ENCODE results near the gene CCM2.

The CCM2 gene

DNA sequence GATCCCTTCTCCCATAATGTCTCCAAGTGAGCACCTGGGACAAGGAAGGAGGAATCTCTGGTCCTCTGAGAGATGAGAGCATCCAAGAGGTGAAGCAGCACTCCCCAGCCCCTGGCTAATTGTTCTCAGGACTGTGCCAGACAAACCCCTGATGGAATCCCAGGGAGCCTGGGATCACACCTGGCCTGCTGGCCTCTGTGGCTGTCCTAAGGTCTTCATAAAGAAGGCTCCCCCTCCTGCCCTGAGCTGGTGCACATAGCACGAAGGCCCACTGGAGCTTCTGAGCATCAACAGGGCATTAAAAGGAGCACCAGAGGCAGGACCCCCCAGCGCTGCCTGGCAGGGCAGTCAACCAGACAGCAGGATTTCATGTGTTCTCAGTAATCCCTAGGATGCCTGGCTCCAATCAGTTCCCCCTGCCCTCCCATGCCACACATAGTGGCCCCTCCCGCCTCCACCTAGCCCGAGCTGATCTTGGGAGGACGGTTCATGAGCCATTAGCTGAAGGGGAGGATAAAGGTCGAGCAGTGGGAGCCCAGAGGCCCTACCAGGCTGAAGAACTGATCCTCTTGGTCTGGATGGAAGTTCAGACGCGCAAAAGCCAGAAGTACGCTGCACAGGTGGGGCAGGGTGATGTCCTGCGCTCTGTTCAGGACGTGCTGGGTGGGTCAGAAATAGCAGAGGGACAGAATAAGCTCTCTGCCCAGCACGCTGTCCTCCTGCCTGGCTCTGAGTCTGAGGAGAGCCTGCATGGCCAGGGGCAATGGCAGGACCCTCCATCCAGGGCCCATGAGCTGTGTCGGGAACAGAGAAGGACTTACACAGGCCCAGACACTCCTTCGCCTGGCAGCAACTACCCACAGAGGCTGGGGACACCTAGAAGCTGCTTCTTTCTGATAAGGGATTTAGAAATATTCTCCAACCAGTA lies 103.0 kb downstream of the CCM2 start:
- DNase-seq (ENCODE audit: extremely low read depth, low read depth): no peak
- TF ChIP-seq, protein P1, sequence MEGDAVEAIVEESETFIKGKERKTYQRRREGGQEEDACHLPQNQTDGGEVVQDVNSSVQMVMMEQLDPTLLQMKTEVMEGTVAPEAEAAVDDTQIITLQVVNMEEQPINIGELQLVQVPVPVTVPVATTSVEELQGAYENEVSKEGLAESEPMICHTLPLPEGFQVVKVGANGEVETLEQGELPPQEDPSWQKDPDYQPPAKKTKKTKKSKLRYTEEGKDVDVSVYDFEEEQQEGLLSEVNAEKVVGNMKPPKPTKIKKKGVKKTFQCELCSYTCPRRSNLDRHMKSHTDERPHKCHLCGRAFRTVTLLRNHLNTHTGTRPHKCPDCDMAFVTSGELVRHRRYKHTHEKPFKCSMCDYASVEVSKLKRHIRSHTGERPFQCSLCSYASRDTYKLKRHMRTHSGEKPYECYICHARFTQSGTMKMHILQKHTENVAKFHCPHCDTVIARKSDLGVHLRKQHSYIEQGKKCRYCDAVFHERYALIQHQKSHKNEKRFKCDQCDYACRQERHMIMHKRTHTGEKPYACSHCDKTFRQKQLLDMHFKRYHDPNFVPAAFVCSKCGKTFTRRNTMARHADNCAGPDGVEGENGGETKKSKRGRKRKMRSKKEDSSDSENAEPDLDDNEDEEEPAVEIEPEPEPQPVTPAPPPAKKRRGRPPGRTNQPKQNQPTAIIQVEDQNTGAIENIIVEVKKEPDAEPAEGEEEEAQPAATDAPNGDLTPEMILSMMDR (IDR thresholded peaks at IDR 0.05; ENCODE audit: low read depth, low read length): no peak

DNA sequence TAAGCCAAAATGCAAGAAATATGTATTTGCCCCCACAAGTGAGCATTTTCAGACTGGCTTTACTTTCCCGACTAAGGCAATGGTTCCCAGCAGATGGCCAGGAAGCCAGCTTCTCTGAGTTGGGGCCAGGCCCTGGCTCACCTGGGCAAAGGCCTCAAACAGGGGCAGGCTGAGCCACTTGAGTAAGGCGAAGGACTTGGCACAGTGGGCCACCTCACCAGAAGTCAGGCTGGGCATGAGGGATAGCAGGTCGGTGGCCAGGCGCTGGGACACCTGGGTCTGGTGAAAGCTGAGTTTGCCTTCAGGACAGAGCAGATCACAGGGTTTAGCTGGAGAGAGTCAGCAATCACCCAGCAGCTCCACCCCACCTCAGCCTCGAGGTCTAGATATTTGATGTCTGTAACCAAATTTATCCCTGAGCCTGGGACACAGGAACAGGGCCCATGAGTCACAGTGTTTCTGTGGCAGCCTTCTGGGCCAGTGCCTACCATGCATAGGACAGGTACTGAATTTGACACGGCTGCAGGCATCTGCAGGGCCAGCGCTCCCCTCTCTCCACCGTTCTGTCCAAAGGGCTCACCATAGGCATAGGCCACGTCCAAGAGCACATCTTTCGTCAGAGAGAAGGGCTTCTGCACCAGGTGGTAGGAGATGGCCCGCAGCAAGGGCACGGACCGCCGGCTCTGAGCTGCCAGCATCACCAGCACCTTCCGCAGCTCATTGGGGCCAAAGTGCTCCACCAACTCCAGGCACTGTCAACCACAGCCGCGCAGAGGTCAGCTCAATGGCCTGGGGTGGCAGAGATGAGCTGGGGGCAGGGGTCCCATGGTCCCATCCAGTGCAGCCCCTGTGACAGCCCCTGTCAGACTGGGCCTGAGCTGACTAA lies 104.2 kb downstream of the CCM2 start:
- no peak for DNase-seq (ENCODE audit: extremely low read depth, low read depth)
- TF ChIP-seq, protein P1 (IDR thresholded peaks at IDR 0.05; ENCODE audit: low read depth, low read length): no peak

DNA sequence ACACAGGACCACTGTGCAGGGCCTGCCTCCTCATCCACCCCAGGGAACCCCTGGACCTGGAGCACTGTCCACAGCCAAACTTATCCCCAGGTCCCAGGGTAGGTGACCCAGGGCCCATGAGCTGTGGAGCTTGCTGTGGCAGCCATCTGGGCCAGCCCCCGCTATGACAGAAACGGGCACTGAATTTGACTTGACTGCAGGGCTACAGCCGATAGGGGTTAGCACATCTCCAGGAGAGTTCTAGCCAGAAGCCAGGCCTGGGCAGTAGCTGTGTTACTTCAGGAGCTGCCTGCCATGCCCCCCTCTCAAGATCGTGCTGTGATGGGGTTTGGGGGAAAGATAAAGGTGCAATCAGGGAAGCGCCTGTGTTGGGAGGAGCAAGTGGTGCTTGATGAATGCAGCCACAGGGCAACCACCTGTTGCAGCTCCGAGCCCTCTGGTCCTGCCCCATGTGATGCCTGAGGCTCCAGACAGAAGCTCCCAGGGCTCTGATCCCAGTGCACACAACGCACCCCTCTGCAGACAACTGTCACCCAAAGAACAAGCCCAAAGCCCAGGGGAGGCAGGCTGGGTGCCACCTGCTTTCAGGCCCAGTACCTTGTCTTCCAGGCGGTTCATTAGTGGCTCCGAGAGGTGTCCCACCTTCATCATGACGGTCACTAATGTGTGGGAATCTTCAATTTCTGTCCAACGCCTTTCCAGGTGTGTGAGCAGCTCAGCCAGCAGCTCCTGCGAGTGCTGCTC lies 105.0 kb downstream of the CCM2 start:
- DNase-seq (ENCODE audit: extremely low read depth, low read depth): no peak
- TF ChIP-seq, protein P1 (IDR thresholded peaks at IDR 0.05; ENCODE audit: low read depth, low read length): no peak

DNA sequence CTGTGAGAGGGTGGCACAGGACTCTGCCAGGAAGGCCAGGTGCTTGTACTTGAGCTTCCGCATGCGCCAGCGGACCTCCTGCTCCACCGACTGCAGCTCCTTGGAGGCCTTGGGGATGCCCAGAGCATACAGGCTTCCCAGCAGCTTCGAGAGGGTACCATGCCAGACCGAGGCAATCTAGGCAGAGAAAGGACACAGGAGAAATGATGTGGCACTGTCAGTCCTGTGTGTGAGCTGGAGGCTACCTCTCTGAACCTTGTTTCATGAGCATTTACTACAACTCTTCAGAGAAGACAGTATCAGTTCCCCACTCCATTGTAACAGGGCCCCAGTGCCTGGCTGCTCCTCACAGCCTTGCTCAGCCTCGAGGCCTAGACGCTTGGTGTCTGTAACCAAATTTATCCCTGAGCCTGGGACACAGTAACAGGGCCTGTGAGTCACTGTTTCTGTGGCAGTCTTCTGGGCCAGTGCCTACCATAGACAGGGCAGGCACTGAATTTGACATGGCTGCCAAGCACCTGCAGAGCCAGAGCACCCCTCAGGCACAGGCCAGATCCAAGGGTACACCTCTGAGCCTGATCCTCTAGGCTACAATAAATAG lies 105.7 kb downstream of the CCM2 start:
- DNase-seq (ENCODE audit: extremely low read depth, low read depth): no peak
- TF ChIP-seq, protein P1 (IDR thresholded peaks at IDR 0.05; ENCODE audit: low read depth, low read length): no peak

DNA sequence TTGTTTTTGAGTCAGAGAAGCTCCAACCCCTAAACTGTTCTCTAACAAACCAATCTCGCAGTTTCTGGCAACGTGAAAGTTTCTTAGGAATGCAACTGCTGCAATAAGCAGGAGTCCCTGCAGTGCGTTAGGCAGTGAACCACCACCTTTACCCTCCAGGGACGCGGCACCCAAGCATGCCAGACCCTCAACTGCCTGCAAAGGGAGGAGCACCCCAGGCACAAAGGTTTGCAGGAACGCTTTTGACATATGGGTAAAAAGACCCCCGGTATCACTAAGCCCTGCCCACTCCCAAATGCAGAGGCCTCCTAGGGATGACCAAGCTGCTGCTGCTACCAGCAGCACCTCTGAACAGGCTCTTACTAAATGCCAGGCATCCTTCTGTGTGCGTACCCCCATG lies 106.8 kb downstream of the CCM2 start:
- TF ChIP-seq, protein P1 (IDR thresholded peaks at IDR 0.05; ENCODE audit: low read depth, low read length): no peak
- DNase-seq (ENCODE audit: extremely low read depth, low read depth): no peak

DNA sequence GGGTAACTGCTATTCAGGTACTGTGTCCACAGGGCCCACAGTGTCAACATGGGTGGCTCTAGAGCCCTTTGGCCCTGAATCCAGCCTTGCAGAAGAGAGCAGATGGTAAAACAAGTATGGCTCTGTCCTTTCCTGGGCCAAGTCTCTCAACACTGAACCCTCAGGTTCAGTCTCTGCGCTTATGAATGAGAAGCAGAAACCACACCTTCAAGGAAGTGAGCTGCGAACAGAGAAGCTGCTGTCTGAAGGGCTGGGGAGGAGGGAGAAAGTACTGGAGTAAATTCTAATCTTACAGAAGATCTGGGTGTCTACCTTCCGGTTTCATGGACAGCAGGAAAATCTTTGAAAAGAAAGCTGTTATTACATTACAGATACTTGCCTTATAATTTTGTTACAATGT lies 107.4 kb downstream of the CCM2 start:
- no peak for DNase-seq (ENCODE audit: extremely low read depth, low read depth)
- TF ChIP-seq, protein P1 (IDR thresholded peaks at IDR 0.05; ENCODE audit: low read depth, low read length): no peak

Measured in AG09319 (cell line).